ENCODE measurements around the gene NPPC.
"Not testable (repeated sequence)": the region's sequence is repeated elsewhere in the genome, so short reads cannot be mapped to it uniquely, and the experiment has no call there.

Gene NPPC

GRCh38 chr2:231926180-231926741, at the start of gene NPPC:
Gene NPPC (minus strand): TSS chr2:231926396. CDS start chr2:231926249, 147 bp downstream.
- peak in 1 of 2 donors; percentile 28 for DNase-seq (ENCODE audit: low read depth in 2 of 2, low spot score in 1 of 2)

- DNase-seq (ENCODE audit: low read depth in 2 of 2, low spot score in 1 of 2) = no peak
These were observed 48.8 kb upstream of the NPPC start for GRCh38 chr2:231975001-231975400.

GRCh38 chr2:231970461-231970860, 44.3 kb upstream of the NPPC start:
- no peak for DNase-seq (ENCODE audit: low read depth in 2 of 2, low spot score in 1 of 2)

GRCh38 chr2:231968820-231969219, 42.6 kb upstream of the NPPC start:
- DNase-seq (ENCODE audit: low read depth in 2 of 2, low spot score in 1 of 2) = no peak

GRCh38 chr2:231966886-231967285, 40.7 kb upstream of the NPPC start:
- no peak for DNase-seq (ENCODE audit: low read depth in 2 of 2, low spot score in 1 of 2)

GRCh38 chr2:231965102-231965501, 38.9 kb upstream of the NPPC start:
- no peak for DNase-seq (ENCODE audit: low read depth in 2 of 2, low spot score in 1 of 2)

GRCh38 chr2:231961349-231962166, 35.4 kb upstream of the NPPC start, which contains the start of gene DIS3L2:
Gene DIS3L2 (plus strand): TSS chr2:231961713. CDS start chr2:232014928, 53,215 bp downstream.
- DNase-seq (ENCODE audit: low read depth in 2 of 2, low spot score in 1 of 2) = peak; percentile 32 to 51

- peak in 1 of 2 donors; percentile 5 for DNase-seq (ENCODE audit: low read depth in 2 of 2, low spot score in 1 of 2)
These were observed 34.7 kb upstream of the NPPC start for GRCh38 chr2:231960810-231961348.

GRCh38 chr2:231957913-231958763, 31.9 kb upstream of the NPPC start:
- DNase-seq (ENCODE audit: low read depth in 2 of 2, low spot score in 1 of 2) = no peak

GRCh38 chr2:231955758-231956472, 29.7 kb upstream of the NPPC start:
- no peak for DNase-seq (ENCODE audit: low read depth in 2 of 2, low spot score in 1 of 2)

- no peak for DNase-seq (ENCODE audit: low read depth in 2 of 2, low spot score in 1 of 2)
These were observed 25.3 kb upstream of the NPPC start for GRCh38 chr2:231951452-231952035.

- DNase-seq (ENCODE audit: low read depth in 2 of 2, low spot score in 1 of 2) = no peak
These were observed 21.5 kb upstream of the NPPC start for GRCh38 chr2:231947694-231948093.

- DNase-seq (ENCODE audit: low read depth in 2 of 2, low spot score in 1 of 2) = not testable (repeated sequence)
These were observed 20.9 kb upstream of the NPPC start for GRCh38 chr2:231947112-231947511.

- DNase-seq (ENCODE audit: low read depth in 2 of 2, low spot score in 1 of 2) = no peak
These were observed 20.1 kb upstream of the NPPC start for GRCh38 chr2:231946241-231946814.

- DNase-seq (ENCODE audit: low read depth in 2 of 2, low spot score in 1 of 2) = no peak
These were observed 16.0 kb upstream of the NPPC start for GRCh38 chr2:231942180-231942579.

GRCh38 chr2:231941673-231942072, 15.5 kb upstream of the NPPC start:
- DNase-seq (ENCODE audit: low read depth in 2 of 2, low spot score in 1 of 2) = no peak

GRCh38 chr2:231940795-231941194, 14.6 kb upstream of the NPPC start:
- DNase-seq (ENCODE audit: low read depth in 2 of 2, low spot score in 1 of 2) = no peak

GRCh38 chr2:231939022-231939421, 12.8 kb upstream of the NPPC start:
- no peak for DNase-seq (ENCODE audit: low read depth in 2 of 2, low spot score in 1 of 2)

GRCh38 chr2:231937057-231937456, 10.9 kb upstream of the NPPC start:
- no peak for DNase-seq (ENCODE audit: low read depth in 2 of 2, low spot score in 1 of 2)

- no peak for DNase-seq (ENCODE audit: low read depth in 2 of 2, low spot score in 1 of 2)
These were observed 10.3 kb upstream of the NPPC start for GRCh38 chr2:231936491-231936890.

Measured in stimulated activated CD8-positive, alpha-beta memory T cell treated with anti-CD3 and anti-CD28 coated beads, Interleukin-4, amount 100 ng/mL, for 1 hour (primary cell).